H9 (cell line): Measurements from ENCODE around the gene TMBIM6. TPM values are rescaled to one million over a fixed set of nuclear protein-coding genes. Genes with fewer than 3 reads are reported as not detected.

Source experiments
- DNase-seq: peaks from one replicate; pipeline ENCODE4 v3.0.0-alpha.2; 2017
- H2AFZ ChIP-seq: one replicate; pipeline ENCODE4 v1.6.1; 2013; ENCODE audit warnings: mild to moderate bottlenecking, low read length, control low read depth, moderate library complexity
- H2AK5ac ChIP-seq: 2 replicates; pipeline ENCODE4 v1.6.1; 2013; ENCODE audit warnings: low read length, control low read depth, mixed read lengths; ENCODE audit not compliant: insufficient read length
- H2BK120ac ChIP-seq: one replicate; pipeline ENCODE4 v1.6.1; 2013; ENCODE audit warnings: low read depth, mild to moderate bottlenecking, low read length, control low read depth, inconsistent platforms; ENCODE audit not compliant: poor library complexity, severe bottlenecking
- H2BK12ac ChIP-seq: 2 replicates; pipeline ENCODE4 v1.6.1; 2013; ENCODE audit warnings: low read length, control low read depth, mixed read lengths, low read depth; ENCODE audit not compliant: insufficient read length
- H2BK15ac ChIP-seq: 2 replicates; pipeline ENCODE4 v1.6.1; 2013; ENCODE audit warnings: low read depth, low read length, control low read depth
- H2BK20ac ChIP-seq: one replicate; pipeline ENCODE4 v1.6.1; 2013; ENCODE audit warnings: low read depth, mild to moderate bottlenecking, low read length, control low read depth, inconsistent platforms; ENCODE audit not compliant: poor library complexity, severe bottlenecking
- H2BK5ac ChIP-seq: 2 replicates; pipeline ENCODE4 v1.6.1; 2013; ENCODE audit warnings: low read length, control low read depth, mixed read lengths; ENCODE audit not compliant: insufficient read length
- H3K14ac ChIP-seq: 2 replicates; pipeline ENCODE4 v1.6.1; 2013; ENCODE audit warnings: low read length, control low read depth; ENCODE audit not compliant: insufficient read depth
- H3K18ac ChIP-seq: 2 replicates; pipeline ENCODE4 v1.6.1; 2013; ENCODE audit warnings: low read depth, mild to moderate bottlenecking, mixed read lengths, low read length, control low read depth; ENCODE audit not compliant: insufficient read length
- H3K23ac ChIP-seq: 2 replicates; pipeline ENCODE4 v1.6.1; 2013; ENCODE audit warnings: low read length, control low read depth, mixed read lengths, low read depth; ENCODE audit not compliant: insufficient read length
- H3K23me2 ChIP-seq: 2 replicates; pipeline ENCODE4 v1.6.1; 2013; ENCODE audit warnings: low read depth, mild to moderate bottlenecking, mixed read lengths, low read length, control low read depth; ENCODE audit not compliant: insufficient read length, poor library complexity, severe bottlenecking
- H3K27ac ChIP-seq: 2 replicates; pipeline ENCODE4 v1.5.1; 2013; ENCODE audit warnings: low read length, control low read depth, mixed read lengths, low read depth; ENCODE audit not compliant: insufficient read length
- H3K27me3 ChIP-seq: 2 replicates; pipeline ENCODE4 v1.6.1; 2013; ENCODE audit warnings: low read length, control low read depth, inconsistent platforms; ENCODE audit not compliant: insufficient read depth
- H3K4ac ChIP-seq: 2 replicates; pipeline ENCODE4 v1.6.1; 2013; ENCODE audit warnings: low read depth, mild to moderate bottlenecking, control low read depth, inconsistent platforms, low read length, moderate library complexity
- H3K4me1 ChIP-seq: 2 replicates; pipeline ENCODE4 v1.6.1; 2013; ENCODE audit warnings: low read length, control low read depth, inconsistent platforms; ENCODE audit not compliant: insufficient read depth
- H3K4me2 ChIP-seq: 2 replicates; pipeline ENCODE4 v1.6.1; 2013; ENCODE audit warnings: low read length, control low read depth, mixed read lengths; ENCODE audit not compliant: insufficient read length, insufficient read depth
- H3K56ac ChIP-seq: 2 replicates; pipeline ENCODE4 v1.6.1; 2013; ENCODE audit warnings: low read depth, mild to moderate bottlenecking, mixed read lengths, low read length, control low read depth; ENCODE audit not compliant: insufficient read length
- H3K79me1 ChIP-seq: 2 replicates; pipeline ENCODE4 v1.6.1; 2013; ENCODE audit warnings: low read depth, mild to moderate bottlenecking, moderate library complexity, low read length, control low read depth, inconsistent platforms; ENCODE audit not compliant: insufficient read depth, poor library complexity, severe bottlenecking
- H3K79me2 ChIP-seq: 2 replicates; pipeline ENCODE4 v1.6.1; 2013; ENCODE audit warnings: low read length, control low read depth, inconsistent platforms; ENCODE audit not compliant: insufficient read depth
- H3K9ac ChIP-seq: 2 replicates; pipeline ENCODE4 v1.6.1; 2013; ENCODE audit warnings: low read length, control low read depth, mixed read lengths; ENCODE audit not compliant: insufficient read length; ENCODE audit errors: extremely low read depth
- H3K9me3 ChIP-seq: one replicate; pipeline ENCODE4 v1.6.1; 2013; ENCODE audit warnings: low read depth, low read length, inconsistent platforms; ENCODE audit not compliant: control insufficient read depth
- H3T11ph ChIP-seq: one replicate; pipeline ENCODE4 v1.6.1; 2013; ENCODE audit warnings: mild to moderate bottlenecking, low read length, control low read depth, inconsistent platforms
- H4K20me1 ChIP-seq: one replicate; pipeline ENCODE4 v1.6.1; 2013; ENCODE audit not compliant: control insufficient read depth, insufficient read length, insufficient read depth
- H4K5ac ChIP-seq: 2 replicates; pipeline ENCODE4 v1.6.1; 2013; ENCODE audit warnings: low read depth, mild to moderate bottlenecking, mixed read lengths, low read length, control low read depth; ENCODE audit not compliant: insufficient read length
- H4K8ac ChIP-seq: replicated peaks from 2 replicates; pipeline ENCODE4 v1.6.1; 2013; ENCODE audit warnings: low read length, control low read depth, mixed read lengths, low read depth; ENCODE audit not compliant: insufficient read length
- H4K91ac ChIP-seq: 2 replicates; pipeline ENCODE4 v1.6.1; 2013; ENCODE audit warnings: low read depth, mild to moderate bottlenecking, moderate library complexity, mixed read lengths, low read length, control low read depth; ENCODE audit not compliant: insufficient read length
- H3K27ac Mint-ChIP-seq, 3 experiments: 2 replicates in 2 of 3; 3 replicates in 1 of 3; pipeline ENCODE4 v1.8.0; 2020 to 2021; ENCODE audit warnings: mixed read lengths in 3 of 3, mild to moderate bottlenecking in 1 of 3, moderate library complexity in 1 of 3
- H3K27me3 Mint-ChIP-seq: 2 replicates; pipeline ENCODE4 v1.8.0; 2021; ENCODE audit warnings: low read depth, mild to moderate bottlenecking, moderate library complexity, mixed read lengths
- H3K36me3 Mint-ChIP-seq, 3 experiments: 2 replicates in 2 of 3; 3 replicates in 1 of 3; pipeline ENCODE4 v1.8.0; 2020 to 2021; ENCODE audit warnings: low read depth in 3 of 3, mixed read lengths in 3 of 3; ENCODE audit not compliant: insufficient read depth in 1 of 3
- H3K4me1 Mint-ChIP-seq, 2 experiments: 2 replicates each; pipeline ENCODE4 v1.8.0; 2020; ENCODE audit warnings: mixed read lengths in 2 of 2
- H3K4me3 Mint-ChIP-seq, 2 experiments: 2 replicates in 1 of 2; 3 replicates in 1 of 2; pipeline ENCODE4 v1.8.0; 2020 to 2021; ENCODE audit warnings: mild to moderate bottlenecking in 2 of 2, mixed read lengths in 2 of 2, moderate library complexity in 1 of 2
- H3K9me3 Mint-ChIP-seq, 2 experiments: 2 replicates in 1 of 2; 3 replicates in 1 of 2; pipeline ENCODE4 v1.8.0; 2020; ENCODE audit warnings: mild to moderate bottlenecking in 2 of 2, mixed read lengths in 2 of 2, moderate library complexity in 1 of 2
- WGBS: extraction: QIAGEN DNeasy Blood & Tissue Kit; methylation state at CpG from one replicate; pipeline ENCODE4 v1.1.7; 2013; ENCODE audit warnings: missing lambda C conversion rate, low lambda C conversion rate, mixed read lengths; ENCODE audit not compliant: insufficient read length; ENCODE audit errors: extremely low coverage; 5-methylcytosine and 5-hydroxymethylcytosine counted together
- total RNA-seq: library from RNA; stranded (reverse); gene quantifications from 2 replicates; pipeline ENCODE4 v1.2.1, GENCODE V29; 2021
- TF ChIP-seq, protein P1 (sequence below): fragments of 200-600 bp; sonication (generic); conservative IDR thresholded peaks from 3 replicates; pipeline ENCODE4 v1.8.0; 2021; ENCODE audit warnings: antibody characterized with exemption, mild to moderate bottlenecking

TMBIM6 gene
- total RNA-seq, 1 experiment from 2014 or later: 362 TPM

- WGBS: no CpG with 5 or more reads among the region's 3 CpGs
- H3K4me3 Mint-ChIP-seq: no peak overlapping the region
- Histone ChIP-seq H2BK5ac (no peak overlapping the region), H3K27me3 (no peaks in the 10 kb centered on the region; the same call in 1 of the 2 replicates), H2BK20ac (no peak overlapping the region), H2BK15ac (no peak overlapping the region), H3K56ac (no peak overlapping the region), H2BK12ac (no peak overlapping the region), H3K79me1 (no peaks in the 10 kb centered on the region), H4K91ac (no peak overlapping the region), H2AFZ (no peak overlapping the region), H2AK5ac (no peak overlapping the region), H3K4me2 (no peak overlapping the region), H3K79me2 (no peaks in the 10 kb centered on the region), H3T11ph (no peak overlapping the region), H2BK120ac (no peak overlapping the region), H4K8ac (no peak overlapping the region), H4K20me1 (no peaks in the 10 kb centered on the region), H3K9ac (no peak overlapping the region), H3K14ac (no peak overlapping the region), H3K4ac (no peak overlapping the region), H3K27ac (no peak overlapping the region), H3K23me2 (no peaks in the 10 kb centered on the region), H3K9me3 (no peaks in the 10 kb centered on the region), H3K4me1 (no peaks in the 10 kb centered on the region), H3K18ac (no peak overlapping the region), H3K23ac (no peak overlapping the region), H4K5ac (no peak overlapping the region)
- no peak overlapping the region for H3K27ac Mint-ChIP-seq
- peaks cover 10% of the 10 kb centered on the region for H3K27me3 Mint-ChIP-seq
- no peak for DNase-seq
- TF ChIP-seq, protein P1, sequence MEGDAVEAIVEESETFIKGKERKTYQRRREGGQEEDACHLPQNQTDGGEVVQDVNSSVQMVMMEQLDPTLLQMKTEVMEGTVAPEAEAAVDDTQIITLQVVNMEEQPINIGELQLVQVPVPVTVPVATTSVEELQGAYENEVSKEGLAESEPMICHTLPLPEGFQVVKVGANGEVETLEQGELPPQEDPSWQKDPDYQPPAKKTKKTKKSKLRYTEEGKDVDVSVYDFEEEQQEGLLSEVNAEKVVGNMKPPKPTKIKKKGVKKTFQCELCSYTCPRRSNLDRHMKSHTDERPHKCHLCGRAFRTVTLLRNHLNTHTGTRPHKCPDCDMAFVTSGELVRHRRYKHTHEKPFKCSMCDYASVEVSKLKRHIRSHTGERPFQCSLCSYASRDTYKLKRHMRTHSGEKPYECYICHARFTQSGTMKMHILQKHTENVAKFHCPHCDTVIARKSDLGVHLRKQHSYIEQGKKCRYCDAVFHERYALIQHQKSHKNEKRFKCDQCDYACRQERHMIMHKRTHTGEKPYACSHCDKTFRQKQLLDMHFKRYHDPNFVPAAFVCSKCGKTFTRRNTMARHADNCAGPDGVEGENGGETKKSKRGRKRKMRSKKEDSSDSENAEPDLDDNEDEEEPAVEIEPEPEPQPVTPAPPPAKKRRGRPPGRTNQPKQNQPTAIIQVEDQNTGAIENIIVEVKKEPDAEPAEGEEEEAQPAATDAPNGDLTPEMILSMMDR: no peak
- no peaks in the 10 kb centered on the region for H3K36me3 Mint-ChIP-seq
- no peaks in the 10 kb centered on the region for H3K4me1 Mint-ChIP-seq
- H3K9me3 Mint-ChIP-seq: no peaks in the 10 kb centered on the region
Measured at GRCh38 chr12:49728446-49728845, 12.9 kb upstream of the TMBIM6 start.
